Occipital lobe (tissue), 2 donors: ENCODE data around the gene PPIL3. TPM values are rescaled to one million over a fixed set of nuclear protein-coding genes. Genes with fewer than 3 reads are reported as not detected.
A peak's percentile ranks its signal among the peaks of the same experiment; 100 is the strongest.
"Not testable (repeated sequence)": the region's sequence is repeated elsewhere in the genome, so short reads cannot be mapped to it uniquely, and the experiment has no call there.

Experiments
- DNase-seq: peaks from one replicate; lab custom pipeline; 2025; lab: John Stamatoyannopoulos, UW
- total RNA-seq: library from RNA; depleted of rRNA; stranded (reverse); fragments of >200 nt; gene quantifications from one replicate; pipeline ENCODE4 v1.2.3, GENCODE V29; 2014

The PPIL3 gene
- total RNA-seq: 47.4 TPM

DNA sequence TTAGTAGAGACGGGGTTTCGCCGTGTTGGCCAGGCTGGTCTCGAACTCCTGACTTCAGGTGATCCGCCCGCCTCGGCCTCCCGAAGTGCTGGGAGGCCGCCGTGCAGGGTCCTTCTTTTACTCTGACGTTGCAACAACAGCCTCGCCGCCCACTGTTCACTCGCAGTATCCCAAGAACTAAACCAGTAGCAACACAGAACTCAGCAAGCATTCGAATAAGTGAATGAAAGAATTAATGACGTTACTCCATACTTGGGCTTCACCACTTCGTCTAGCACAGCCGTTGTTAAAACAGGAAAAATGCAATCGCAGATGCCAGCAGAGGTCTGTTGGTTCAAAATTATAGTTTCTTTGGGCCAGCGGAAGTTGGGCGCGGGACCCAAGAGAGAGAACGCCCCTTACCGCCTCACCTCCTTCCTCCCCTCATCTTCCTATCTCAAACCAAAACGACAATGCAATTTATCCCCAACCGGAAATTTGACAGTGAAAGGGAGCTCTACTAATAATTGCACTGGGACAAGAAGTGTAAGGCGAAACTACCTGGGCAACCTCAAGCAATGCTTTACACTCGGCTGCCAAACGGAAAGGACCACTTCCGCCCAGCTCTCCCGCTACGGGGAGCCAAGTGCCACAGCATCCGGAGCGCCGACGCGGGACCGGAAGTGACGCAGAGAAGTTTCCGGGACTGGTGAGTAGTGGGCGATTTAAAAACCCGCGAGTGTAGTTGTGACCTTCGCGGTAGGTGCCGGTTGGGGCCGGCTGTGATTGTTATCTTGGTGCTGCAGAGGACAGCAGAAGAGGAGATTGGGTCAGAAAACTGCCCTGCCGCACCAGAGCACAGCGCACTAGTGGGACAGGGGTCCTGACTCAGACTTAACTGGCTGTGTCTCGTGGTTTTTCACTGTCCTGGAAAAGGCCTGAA, at the start of gene PPIL3, which contains the start of gene NIF3L1:
Gene PPIL3 (minus strand): TSS at position 374 of the 922 bp plus-strand sequence. CDS start 1,462 bp downstream, outside the sequence.
Gene NIF3L1 (plus strand): TSS at position 668 of the 922 bp plus-strand sequence. CDS start 2,573 bp downstream, outside the sequence.
- peak; percentile 91 for DNase-seq

DNA sequence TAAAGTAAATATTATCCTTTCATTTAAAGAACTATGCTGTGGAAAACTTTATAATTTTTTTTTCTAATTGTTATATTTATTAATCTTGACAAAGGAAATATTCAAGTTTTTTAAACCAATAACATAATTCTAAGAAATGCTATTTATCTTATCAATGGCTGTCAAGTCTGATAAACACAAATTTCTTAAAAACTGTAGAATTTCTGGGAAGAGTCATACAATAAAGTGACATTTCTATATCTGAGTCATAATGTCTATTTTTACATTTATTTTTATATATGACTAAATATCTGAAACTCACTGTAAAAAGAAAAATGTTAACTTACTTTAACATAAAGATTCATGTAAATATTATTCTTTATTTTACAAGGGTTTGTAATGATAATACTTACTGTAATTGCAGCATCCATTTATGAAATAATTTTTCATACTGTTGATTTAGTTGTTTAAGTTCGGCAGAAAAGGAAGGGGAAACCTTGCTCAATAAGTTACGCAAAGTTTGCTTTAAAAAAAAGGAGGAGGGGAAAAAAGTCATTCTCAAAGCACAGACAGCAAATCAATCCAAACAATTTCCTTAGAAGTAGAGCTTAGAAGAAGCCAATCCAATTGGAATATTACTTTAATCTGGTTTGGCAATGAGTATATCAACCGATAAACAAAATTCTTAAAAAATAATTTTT, 42.2 kb upstream of the PPIL3 start:
- no peak for DNase-seq

DNA sequence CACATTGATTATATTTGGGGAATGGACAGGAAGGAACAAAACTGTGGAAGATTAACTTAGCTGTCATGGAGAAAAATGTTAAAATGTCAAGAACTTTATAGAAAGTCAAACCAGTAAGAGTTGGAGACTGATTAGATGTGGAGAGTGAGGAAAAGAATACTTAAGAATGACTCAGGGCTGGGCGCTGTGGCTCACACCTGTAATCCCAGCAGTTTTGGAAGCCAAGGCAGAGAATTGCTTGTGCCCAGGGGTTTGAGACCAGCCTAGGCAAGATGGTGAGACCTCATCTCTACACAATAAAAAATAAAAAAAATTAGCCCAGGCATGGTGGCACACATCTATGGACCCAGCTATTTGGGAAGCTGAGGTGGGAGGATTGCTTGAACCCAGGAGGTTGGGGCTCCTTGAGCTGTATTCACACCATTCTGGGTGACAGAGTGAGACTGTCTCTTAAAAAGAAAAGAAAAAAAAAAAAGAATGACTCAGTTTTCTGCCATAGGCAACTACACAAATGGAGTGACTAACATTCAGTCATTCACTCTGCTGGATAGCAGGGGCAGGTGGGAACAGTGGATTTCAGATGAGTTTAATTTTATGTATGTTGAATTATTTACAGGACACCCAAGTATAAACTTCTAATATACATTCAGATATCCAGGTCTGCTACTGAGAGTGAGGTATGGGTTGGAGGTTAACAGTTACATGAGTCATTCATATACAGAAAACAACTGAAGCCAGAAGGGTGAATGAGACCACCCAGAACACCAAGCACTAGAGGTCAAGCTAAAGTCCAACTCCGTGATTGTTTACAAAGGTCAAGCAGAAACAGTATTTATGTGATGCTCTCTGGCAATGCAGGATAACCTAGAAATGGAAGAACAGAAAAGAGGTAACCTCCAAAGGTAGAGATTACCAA, 40.7 kb upstream of the PPIL3 start:
- DNase-seq: no peak

DNA sequence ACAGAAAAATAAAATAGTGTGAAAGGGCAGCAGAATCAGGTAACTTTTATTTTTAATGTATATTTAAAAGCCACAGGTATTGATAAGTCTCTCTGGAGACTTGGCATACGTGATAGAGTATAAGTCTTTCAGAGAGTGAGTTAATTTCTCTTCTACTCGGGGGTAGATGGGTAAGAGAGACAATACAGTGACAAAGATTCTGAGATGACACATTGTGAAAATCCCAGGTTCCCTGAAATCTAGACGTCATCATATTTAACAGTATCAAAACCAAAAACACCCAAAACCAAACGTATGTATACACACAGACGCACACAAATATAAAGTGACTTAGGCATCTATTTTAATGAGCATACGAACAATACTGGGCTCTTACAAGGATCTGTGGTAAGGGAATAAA, 33.6 kb upstream of the PPIL3 start:
- DNase-seq: no peak

DNA sequence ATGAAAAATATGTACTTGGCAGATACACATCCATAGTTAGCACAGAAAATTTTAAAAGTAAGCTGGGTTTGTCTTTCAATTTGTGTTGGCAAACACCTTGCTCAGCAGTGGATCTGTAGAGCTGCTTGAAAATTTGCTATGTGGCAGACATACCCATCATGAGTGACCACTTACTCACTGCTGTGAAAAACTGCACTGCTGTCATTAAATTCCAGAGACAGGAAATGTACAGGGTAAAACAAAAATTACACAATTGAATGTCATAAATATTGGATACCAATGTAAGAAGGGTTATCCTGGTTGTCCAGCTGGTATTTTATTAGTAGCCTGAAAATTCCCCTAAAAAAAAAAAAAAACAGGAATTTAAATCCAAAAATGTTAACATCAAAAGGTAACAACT, 24.8 kb upstream of the PPIL3 start:
- DNase-seq: no peak

DNA sequence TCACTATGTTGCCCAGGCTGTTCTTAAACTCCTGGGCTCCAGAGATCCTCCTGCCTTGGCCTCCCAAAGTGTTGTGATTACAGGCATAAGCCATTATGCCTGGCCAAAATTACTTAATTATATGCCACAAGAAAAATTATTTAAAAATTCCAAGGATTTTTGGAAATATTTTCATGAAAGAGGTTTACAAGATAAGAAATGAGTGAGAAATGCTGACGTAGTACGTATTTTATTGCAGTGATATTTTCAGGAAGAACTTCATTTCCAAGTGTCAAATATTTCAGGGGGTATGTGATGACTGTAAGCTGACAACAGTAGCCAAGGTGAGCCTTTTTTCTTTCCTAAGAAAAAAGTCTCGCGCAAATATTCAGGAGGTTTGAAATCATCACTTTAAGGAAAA, 21.1 kb upstream of the PPIL3 start:
- no peak for DNase-seq

DNA sequence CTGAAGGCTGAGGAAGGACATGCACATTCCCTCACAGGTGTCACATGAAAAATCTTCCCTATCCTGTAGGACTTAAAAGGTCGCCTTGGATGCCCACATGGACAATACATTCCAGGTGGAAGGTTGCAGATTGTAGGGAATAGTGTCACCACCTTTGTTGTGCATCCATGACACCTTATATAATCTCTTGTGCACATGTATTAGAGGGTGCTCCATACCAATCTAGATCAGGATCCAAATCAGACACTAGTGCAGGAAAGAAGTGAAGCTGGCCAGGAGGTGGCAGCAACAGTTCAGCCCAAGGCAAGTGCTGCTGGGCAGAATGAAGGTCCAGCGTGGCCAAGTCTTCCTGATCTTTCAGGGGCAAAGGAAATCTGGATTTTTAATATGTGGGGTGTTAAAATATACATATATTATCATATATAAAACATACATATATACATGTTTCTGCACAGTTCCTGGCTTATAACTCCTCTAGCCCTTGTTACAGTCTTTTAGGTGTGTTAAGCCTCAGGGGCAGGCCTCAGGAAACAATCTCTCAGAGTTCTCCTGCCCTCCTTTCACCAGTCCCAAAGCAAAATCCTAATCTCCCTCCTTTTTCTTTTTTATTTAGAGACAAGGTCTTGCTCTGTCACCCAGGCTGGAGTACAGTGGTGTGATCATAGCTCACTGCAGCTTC, 16.9 kb upstream of the PPIL3 start:
- peak; percentile 64 for DNase-seq

DNA sequence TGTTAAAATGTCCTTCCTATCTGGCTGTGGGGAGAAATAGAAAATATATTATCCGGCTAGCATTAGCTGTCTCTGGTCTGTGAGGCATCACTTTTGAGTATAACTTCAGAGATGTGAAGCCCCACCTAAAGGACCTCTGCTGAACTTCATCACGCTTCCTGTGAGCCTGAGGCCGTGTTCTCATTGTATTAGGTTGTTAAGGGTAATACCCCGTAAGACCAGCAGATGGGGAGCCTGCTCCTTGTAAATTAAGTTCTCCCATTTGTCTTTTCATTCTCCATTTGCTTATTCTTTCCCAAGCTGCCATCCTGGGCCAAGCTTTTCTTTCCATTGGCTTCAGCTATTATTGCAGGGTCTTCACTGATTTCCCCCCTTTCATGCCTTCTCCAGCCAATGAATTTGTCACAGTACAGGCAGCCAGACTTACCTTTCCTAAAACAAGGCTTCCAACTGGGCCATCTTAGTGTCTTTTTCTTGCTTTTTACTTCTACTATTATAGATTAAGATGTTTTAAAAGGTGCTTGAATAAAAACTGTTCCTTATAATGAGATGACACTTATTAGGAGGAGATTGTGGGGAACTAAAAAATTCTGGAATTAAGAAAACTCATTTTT, 12.7 kb upstream of the PPIL3 start:
- DNase-seq: peak; percentile 2

DNA sequence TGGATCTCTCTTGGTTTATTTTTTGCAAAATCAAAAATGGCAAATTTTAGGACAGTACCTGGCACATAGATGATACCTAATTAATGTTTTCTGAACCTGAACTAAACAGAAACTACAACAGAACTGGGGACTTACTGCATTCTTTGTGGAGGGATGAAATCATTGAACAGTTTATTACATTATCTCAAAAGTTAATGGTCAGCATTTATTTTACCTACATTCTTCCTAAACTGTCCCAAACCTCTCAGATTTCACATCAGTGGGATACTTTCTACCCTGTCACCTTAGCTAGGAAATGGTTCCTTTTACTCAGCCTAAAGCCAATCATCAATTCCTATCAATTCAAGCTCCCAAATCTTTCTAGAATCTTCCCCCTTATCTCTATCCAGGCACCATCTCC, 10.6 kb upstream of the PPIL3 start:
- no peak for DNase-seq

DNA sequence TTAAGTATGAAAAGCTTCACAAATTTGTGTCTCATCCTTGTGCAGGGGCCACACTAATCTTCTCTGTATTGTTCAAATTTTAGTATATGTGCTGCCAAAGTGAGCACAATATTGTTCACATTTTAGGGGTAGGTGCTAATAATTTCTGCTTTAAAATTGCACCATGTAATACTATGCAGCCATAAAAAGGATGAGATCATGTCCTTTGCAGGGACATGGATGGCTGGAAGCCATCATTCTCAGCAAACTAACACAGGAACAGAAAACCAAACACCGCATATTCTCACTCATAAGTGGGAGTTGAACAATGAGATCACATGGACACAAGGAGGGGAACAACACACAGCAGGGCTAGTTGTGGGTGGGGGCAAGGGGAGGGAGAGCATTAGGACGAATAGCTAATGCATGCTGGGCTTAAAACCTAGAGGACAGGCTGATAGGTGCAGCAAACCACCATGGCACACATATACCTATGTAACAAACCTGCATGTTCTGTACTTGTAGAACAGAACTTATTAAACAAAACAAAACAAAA, 7.1 kb downstream of the PPIL3 start:
- DNase-seq: not testable (repeated sequence)

DNA sequence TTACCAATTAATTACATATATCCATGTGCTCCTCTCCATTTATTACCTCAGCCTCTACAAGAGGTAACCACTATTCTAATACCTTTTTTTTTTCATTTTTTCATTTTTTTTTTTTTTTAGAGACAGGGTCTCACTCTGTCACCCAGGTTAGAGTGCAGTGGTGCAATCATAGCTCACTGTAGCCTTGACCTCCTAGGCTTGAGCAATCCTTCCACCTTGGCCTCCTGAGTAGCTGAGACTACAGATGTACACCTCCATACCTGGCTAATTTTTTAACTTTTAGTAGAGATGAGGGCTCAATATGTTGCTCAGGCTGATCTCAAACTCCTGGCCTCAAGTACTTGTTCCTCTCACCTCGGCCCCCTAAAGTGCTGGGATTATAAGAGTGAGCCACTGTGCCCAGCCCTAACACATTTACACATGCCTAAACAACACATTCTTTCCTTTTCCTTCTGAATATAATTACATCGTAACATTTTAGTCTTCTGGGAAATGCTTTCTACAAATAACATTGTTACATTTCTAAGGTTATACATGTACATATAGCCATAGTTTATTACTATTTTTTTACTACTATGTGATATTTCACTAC, 10.5 kb downstream of the PPIL3 start:
- DNase-seq: no peak

DNA sequence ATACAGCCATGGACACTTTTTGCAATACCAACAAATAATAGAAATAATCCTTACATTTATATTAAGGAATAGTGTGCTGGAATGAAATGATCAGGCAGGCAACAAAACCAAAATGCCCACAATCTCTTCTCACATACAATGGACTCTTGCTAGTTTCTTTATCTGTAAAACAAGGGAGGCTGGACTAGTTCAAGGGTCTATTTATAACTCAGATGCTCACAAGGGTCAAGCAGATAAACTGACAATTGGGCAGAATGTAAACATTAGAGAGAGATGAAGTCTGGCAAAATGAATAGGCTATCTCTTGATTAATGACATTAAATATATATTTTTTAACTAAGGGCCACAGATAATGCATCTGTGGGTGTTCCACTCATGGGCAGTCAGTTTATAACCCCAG, 11.4 kb downstream of the PPIL3 start:
- DNase-seq: no peak

DNA sequence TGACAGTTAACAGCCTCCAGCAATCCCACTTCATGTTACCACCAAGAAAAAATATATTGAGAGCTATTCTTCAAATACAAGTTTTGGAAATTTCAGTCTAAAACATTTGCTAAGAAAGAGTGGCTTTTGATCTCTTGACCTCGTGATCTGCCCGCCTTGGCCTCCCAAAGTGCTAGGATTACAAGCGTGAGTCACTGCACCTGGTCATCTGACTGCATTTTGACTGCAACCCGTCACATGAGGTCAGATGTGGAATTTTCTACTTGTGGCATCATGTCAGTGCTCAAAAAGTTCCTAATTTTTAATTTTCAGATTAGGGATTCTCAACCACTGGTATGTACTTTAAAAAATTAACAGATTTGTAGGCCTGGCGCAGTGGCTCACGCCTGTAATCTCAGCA, 15.3 kb downstream of the PPIL3 start:
- no peak for DNase-seq

DNA sequence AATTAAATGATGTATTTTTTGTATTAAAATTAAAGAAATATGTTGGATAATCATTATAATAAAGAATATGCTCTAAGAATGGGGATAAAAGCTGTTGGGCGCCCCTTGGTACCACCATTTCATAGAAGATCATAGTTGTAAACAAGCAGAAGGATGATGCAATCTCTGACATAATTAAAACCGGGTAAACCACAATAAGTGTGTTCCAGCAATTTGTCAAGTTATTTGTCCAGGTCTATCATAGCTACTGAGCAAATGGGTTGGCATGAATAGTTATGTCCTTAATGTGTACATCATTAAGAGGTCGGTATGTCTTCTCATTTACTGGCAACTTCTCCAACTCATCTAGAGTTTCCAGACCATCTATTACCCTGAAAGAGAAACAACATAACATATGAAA, 17.7 kb downstream of the PPIL3 start:
- no peak for DNase-seq

DNA sequence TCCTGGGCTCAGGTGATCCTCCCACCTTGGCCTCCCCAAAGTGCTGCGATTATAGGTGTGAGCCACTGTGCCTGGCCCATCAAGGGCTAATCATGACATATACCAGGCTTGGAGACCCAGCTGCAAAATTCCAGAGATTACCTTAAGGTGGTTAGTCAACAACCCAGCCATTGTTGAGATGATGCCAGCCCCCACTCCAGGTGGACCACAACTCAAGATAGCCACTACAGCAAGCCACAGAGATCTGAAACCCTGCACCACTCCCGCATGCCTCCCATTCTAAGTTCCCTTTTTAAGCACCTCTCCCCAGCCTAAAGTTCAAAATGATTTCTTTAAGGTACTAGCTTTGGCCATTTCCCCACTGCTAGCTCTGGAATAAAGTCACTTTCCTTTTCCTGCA, 19.9 kb downstream of the PPIL3 start:
- DNase-seq: no peak

DNA sequence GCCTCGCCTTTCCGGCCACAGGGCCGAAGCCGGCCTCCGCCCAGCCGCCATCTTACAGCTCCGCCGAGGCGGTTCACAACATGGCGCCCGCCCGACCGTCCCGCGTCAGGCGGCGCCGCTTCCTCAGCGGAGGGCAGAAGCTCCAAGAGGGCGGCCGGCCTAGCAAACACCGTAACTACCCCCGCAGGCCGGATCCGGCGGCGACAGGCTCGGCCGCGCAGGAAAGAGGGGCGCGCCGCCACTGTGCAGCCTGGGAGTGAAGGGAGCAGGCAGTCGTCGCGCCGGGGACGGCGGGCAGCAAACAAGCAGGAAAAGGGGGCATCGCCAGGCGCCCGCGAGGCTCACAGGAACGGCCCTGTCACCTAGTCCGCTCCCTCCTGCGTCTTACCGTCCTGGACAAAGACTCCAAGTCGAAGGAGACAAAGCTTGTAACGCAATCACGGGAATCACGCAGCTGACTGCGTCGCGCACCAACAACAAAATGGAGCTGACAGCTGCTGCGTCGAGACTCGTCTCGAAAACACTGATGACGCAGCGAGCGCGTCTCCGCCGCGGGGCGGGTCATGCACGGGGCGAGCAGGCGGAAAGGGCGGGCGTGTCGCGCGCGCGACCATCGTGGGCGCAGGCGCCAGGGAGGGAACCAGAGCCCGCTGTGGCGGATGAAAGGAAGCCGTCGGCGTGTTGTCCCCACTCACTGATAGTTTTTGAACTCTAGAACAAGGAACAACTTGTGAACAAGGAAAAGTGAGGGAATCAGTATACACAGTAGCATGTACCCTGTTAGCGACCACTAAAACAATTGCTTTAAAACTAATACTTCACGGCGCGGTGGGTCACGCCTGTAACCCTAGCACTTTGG, 24.5 kb downstream of the PPIL3 start, which contains the start of gene CLK1:
Gene CLK1 (minus strand): TSS at position 483 of the 859 bp plus-strand sequence. CDS start 2,796 bp downstream, outside the sequence.
- peak; percentile 93 for DNase-seq

DNA sequence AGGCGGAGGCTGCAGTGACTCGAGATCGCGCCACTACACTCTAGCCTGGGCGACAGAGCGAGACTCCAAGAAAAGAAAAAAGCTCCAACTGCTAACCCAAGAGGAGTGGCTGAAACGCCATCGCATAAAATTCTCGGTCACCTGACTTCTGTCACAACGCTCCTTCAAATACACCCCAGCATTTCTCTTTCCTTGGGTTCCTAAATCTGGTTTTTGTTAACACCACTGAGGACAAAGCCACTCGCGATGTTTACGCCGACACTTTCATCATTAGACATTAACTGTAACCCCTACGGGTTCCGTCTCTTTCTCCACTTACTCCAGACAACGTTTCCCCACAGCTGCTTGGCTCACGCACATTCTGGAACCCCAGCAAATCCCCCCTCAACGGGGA, 25.1 kb downstream of the PPIL3 start:
- no peak for DNase-seq

DNA sequence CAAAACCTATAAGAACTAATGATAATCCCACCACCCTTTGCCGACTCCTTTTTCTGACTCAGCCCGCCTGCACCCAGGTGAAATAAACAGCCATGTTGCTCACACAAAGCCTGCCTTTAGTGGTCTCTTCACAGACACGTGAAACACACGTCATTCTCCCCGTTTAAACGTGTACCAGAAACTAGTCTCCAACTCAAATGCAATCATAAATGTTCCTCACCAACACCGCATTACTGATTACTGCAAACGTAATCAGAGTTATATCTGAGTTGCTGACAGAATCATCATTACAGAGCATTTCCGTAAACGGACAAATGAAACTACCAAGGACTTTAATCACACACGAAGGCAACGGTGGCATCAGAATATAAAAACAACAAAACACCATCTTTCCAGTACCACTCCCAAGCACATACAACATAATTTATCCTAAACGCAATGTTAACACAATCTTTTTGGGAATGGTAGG, 26.3 kb downstream of the PPIL3 start:
- no peak for DNase-seq
